ENCODE results near the gene FAM111A.

DNA sequence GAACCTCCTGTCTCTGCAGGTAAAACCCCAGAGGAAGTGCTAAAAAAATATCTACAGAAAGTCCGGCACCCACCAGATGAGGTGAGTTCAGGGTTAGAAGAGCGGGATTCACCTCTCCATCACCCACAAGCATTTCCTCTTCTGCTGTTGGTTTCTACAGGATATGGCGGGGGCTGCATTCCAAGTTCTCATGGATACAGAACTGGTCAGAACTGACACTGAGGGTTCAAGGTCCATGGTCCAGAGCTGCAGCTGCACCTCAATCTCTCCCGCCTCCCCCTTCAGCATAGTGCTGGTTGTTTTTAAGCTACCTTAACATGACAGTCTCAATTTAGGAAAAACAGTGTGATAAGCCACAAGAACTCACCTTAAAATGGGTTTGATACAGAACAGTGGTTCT is 48.4 kb downstream of the FAM111A start:
- TF ChIP-seq TAF1 (IDR thresholded peaks at IDR 0.05; ENCODE audit: borderline replicate concordance, low read depth, low read length) (no peak), CHD2 (IDR thresholded peaks at IDR 0.05; ENCODE audit: low read length, partially characterized antibody) (no peak)
- TF ChIP-seq, protein P1, sequence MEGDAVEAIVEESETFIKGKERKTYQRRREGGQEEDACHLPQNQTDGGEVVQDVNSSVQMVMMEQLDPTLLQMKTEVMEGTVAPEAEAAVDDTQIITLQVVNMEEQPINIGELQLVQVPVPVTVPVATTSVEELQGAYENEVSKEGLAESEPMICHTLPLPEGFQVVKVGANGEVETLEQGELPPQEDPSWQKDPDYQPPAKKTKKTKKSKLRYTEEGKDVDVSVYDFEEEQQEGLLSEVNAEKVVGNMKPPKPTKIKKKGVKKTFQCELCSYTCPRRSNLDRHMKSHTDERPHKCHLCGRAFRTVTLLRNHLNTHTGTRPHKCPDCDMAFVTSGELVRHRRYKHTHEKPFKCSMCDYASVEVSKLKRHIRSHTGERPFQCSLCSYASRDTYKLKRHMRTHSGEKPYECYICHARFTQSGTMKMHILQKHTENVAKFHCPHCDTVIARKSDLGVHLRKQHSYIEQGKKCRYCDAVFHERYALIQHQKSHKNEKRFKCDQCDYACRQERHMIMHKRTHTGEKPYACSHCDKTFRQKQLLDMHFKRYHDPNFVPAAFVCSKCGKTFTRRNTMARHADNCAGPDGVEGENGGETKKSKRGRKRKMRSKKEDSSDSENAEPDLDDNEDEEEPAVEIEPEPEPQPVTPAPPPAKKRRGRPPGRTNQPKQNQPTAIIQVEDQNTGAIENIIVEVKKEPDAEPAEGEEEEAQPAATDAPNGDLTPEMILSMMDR (IDR thresholded peaks at IDR 0.05), result no peak
